Right kidney (tissue), 1 donor: ENCODE measurements around the gene KCNJ4.
A peak's percentile ranks its signal among the peaks of the same experiment; 100 is the strongest.

ENCODE experiments used
- DNase-seq: peaks from one replicate; pipeline ENCODE4 v3.0.0-alpha.2; 2016

Gene KCNJ4

DNA sequence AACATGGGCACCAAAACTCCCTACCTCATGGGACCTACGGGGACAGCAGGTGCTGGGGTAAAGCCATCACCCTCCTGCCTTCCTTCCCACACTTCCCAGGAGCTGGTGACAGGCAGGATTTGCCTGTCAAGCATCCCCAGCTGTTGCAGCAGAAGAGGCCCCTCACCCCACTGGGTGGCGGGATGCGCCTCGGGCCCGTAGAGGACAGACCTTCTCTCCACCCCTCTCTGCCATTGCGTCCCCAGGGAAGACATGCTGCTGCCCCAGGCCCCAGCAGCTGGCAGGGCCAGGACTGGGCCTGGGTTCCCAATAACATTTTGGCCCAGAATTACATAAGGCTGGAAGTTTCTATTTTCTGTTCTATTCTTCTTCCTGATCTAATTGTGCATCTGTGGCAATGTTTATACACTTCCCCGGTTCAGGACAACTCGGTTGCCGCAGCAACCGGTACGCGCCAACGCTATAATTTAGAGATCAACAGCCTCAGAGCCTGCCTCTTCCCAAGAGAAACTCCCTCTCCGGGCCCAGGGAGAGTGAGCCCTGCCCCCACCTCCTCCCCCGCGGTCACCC lies 25.4 kb downstream of the KCNJ4 start:
- no peak for DNase-seq

DNA sequence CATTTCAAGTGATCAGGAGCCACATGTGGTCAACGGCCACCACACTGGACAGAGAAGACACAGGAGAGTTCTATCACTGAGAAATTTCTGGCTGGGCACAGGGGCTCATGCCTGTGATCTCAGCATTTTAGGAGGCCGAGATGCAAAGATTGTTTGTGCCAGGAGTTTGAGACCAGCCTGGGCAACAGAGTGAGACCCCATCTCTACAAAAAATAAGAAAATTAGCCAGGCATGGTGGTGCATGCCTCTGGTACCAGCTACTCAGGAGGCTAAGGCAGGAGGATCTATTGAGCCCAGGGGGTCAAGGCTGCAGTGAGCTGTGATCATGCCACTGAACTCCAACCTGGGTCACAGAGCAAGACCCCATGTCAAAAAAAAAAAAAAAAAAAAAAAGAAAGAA lies 26.3 kb downstream of the KCNJ4 start:
- no peak for DNase-seq

DNA sequence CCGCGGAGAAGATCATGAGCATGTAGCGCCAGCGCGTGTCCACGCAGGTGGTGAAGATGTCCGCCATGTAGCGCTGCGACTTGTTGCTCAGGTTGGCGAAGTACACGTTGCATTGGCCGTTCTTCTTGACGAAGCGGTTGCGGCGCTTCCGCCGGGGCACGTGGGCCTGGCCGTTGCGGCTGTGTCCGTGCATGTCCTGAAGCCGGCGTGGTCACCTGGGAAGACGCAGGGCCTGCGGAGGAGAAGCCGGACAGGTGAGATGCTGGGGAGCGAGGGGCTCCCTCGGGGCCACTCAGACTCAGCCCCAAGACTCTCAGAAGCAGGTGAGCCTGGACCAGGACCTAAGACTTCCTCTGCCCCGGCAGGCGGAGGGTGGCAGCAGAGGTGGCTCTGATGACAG lies 27.1 kb downstream of the KCNJ4 start:
- DNase-seq = no peak

DNA sequence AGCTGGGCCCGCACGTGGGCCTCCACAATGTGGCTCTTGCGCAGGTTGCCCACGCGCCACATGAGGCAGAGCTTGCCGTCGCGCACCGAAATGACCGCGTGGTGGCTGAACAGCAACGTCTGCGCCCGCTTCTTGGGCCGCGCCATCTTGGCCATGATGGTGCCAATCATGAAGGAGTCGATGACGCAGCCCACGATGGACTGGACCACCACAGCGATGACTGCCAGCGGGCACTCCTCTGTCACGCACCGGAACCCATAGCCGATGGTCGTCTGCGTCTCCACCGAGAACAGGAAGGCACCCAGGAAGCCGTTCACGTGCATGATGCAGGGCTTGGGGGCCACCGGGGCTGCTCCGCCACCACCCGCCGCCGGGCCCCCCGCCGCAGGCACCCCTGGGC lies 27.5 kb downstream of the KCNJ4 start:
- DNase-seq = no peak

- DNase-seq = no peak
Measured at GRCh38 chr22:38426628-38427027, 28.4 kb downstream of the KCNJ4 start.

- DNase-seq = no peak
Measured at GRCh38 chr22:38424525-38425080, 30.4 kb downstream of the KCNJ4 start.

GRCh38 chr22:38423512-38424503 lies 31.2 kb downstream of the KCNJ4 start:
- no peak for DNase-seq

DNA sequence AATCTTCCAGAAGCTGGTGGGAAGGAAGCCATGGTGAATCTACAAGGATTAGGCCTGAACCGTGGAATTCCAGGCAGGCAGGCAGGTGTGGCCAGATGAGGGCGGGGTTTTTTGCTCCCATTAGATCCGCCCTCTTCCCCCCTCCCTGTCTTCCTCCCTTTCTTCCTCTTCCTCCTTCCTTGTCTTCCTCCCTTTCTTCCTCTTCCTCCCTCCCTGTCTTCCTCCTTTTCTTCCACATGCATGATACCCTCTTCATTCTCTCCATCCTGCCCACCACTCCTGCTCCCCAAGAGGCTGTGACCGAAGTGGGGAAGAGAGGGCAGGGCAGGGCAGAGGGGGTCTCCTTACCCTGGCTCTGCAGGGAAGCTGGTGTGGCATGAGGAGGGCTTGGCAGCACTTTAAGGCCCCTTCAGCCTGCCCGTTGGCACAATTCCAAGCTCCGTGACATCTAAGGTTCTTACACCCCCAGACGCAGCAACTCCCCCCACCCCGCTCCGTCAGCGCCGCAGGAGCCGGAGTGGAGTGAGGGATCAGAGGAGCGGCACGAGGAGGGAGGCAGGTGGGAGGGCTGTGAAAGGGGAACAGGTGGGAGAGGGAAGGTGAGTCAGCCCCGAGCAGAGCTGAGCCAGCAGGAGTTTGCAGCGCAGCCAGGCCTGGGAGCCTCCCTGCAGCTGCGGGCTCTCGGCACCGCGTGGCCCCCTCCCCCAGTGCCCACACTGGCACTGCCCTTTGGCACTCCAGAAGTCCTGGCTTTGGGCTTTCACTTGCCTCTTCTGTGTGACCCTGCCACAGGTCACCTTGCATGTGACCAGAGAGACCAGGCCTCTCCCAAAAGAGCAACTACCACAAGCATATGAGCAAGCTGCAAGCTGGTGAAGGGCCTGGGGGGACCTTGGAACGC lies 32.1 kb downstream of the KCNJ4 start:
- DNase-seq = peak; percentile 66

- DNase-seq = no peak
Measured at GRCh38 chr22:38420734-38421133, 34.3 kb downstream of the KCNJ4 start.

GRCh38 chr22:38419858-38420160 lies 35.2 kb downstream of the KCNJ4 start:
- peak; percentile 17 for DNase-seq

DNA sequence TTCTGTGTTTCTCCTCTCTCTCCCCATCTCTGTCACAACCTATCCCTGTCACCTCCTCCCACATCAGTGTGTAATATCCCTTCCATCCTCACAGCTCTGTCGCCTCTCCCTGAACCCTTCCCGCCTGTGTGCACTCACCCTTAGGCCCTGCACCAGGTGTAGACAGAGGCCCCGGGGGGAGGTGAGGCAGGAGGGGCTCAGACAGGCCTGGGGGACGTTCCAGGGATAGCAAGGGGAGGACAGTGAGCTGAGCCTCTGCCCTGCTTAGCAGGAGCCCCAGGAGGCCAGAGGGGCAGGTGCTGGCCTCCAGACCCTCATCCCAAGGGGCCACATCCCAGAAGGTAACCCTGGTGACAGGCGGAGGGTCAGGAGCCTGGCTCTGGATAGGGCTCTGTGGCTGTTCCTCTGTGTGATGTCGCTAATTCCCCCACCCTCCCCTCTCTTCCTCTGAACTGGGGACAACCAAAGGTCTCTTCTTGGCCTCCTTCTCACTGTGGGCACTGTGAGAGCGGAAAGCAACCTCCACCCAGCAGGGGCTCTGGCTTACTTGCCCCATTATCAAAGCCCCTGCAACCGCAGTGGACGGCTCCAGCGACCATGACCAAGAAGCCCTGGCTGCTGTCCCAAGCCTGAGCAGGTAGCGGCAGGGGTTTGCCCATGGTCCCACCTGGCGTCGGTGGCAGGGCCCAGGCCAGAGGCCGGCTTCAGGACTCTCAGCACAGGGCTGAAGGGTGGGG lies 35.7 kb downstream of the KCNJ4 start:
- DNase-seq = no peak

- no peak for DNase-seq
Measured at GRCh38 chr22:38418589-38418988, 36.4 kb downstream of the KCNJ4 start.

DNA sequence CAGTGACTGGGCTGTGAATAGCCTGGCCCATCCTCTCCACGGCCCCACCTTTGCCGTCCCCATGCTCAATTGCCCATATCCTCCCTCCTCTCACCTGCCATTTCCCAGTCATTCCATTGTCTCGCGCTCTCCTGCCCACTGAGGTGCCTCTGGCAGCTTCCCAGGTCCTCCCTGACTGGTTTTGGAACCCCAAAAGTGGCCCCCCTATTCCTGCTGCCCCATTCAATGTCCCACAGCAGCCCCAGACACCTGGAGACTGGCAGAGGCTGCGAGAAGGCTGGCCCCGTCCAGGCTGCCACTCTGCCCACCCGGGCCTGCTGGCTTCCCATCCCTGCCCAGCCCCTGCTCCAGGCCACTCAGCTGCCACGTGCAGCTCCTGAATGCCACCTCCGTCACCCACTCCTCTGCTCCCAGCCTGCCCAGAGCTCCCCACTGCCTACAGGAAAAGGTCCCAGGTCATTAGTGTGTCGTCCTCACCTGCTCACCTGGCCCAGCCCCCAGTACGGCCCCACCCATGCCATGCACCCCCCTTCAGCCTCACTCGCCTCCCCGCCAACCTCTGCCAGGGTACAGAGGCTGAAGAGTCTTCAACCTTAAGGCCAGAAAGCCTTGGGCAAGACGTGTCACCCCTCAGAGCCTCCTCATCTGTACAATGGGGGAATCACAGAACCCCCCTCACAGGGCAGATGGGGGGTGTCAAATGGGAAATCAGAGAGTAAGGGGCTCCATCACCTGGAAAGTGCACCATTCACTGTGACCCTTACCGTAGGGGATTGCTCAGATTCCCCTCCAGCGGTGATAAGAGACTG lies 37.5 kb downstream of the KCNJ4 start:
- peak; percentile 33 for DNase-seq

DNA sequence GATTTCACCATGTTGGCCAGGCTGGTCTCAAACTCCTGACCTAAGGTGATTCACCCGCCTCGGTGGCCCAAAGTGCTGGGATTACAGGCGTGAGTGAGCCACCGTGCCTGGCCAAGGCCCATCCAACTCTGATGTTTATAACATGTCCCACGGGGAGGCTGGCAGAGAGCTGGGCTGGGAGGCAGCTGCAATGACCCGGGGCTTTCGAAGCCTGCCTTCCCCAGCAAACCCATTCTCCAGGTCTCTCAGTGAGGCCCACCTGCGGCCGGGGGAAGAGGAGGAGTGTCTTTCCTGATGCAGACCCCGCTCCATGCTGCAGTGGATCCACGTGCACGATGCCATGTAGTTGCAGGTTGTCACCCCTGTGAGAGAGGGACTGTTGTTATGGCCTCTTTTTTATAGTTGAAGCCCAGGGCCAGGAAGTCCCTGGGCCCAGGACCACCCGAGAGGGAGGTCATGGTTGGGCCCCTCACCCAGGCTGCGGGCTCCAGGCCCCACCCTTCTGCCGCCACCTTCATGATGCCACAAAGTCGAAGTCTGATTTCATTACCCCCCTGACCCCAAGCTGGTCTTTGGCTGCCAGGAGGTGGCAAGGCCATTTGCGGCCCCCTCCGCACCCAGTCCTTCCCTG lies 38.3 kb downstream of the KCNJ4 start:
- DNase-seq = peak; percentile 21

DNA sequence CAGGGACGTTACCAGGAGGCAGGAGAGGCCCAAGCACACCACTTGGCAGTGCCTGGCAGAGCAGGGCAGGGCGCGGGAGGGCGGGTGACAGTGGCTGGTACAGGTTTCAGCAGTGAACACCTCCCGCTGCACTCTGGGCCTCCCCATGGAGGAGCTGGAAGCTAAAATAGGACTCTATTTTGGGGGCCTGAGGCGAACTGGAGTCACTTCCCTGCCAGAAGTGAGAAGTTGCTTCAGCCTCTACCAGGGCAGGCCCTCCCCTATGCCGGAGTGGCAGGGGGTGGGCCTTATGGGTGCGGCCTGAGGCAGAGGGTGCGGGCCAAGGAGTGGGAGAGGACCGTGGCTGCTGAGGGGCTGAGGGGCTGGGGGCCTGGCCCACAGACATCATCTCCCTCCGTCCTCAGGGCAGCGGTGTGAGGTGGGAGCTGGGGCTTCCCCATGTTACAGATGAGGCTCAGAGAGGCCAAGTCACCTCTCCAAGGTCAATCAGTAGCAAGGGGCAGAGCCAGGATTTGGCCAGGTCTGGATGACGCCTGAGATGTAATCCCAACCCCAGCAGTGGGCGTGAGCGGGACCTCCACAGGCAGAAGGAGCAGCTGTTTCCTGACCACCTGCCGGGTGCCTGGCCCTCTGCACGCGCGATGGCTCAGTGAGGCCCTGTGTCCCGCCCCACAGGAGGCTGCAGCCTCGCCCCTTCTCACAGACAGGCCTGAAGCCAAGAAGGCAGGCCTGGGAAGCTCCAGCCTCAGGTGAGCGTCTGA lies 39.3 kb downstream of the KCNJ4 start:
- no peak for DNase-seq

DNA sequence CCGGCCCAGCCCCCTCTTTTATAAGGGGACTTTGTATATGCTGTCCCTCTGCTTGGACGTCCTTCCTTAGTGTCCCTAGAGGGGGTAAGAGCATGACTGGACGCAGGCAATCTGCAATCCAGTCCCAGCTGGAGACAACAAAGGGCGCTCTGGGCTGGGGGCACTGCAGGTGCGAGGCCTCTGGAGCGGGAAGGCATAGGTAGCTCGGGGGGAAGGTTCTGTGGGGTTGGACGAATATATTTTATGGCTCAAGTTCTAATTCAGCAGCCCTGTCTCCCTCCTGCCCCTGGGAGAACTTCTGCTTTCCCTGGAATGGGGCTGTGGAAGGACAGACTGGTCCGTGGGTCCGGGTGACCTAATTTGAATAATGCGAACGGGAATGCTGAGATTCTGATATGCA lies 40.0 kb downstream of the KCNJ4 start:
- DNase-seq = no peak

DNA sequence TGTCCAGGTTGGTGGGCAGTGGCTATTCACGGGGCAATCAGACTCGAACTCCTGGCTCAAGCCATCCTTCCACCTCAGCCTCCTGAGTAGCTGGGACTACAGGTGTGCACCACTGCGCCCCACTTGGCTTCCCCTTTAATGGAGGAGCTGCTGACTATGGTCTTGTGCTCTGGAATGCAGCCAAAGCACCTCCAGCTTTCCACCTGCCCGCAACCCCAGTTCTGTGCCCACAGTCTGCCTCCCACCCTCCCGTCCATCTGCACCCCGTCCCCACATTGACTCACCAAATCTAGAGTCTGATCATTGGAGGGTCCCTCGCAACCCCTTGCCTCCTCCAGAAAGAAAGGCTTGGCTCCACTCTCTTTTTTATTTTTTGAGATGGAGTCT lies 41.0 kb downstream of the KCNJ4 start:
- no peak for DNase-seq

- no peak for DNase-seq
Measured at GRCh38 chr22:38413085-38414008, 41.7 kb downstream of the KCNJ4 start.
